GM12872 (cell line): ENCODE data around the gene TRERF1.

Experiments used
- TF ChIP-seq, protein P1 (sequence below): IDR thresholded peaks from 3 replicates; pipeline ENCODE4 v1.5.1; 2011; ENCODE audit warnings: low read depth, mild to moderate bottlenecking, low read length, moderate library complexity; ENCODE audit not compliant: insufficient read depth

TRERF1 gene

DNA sequence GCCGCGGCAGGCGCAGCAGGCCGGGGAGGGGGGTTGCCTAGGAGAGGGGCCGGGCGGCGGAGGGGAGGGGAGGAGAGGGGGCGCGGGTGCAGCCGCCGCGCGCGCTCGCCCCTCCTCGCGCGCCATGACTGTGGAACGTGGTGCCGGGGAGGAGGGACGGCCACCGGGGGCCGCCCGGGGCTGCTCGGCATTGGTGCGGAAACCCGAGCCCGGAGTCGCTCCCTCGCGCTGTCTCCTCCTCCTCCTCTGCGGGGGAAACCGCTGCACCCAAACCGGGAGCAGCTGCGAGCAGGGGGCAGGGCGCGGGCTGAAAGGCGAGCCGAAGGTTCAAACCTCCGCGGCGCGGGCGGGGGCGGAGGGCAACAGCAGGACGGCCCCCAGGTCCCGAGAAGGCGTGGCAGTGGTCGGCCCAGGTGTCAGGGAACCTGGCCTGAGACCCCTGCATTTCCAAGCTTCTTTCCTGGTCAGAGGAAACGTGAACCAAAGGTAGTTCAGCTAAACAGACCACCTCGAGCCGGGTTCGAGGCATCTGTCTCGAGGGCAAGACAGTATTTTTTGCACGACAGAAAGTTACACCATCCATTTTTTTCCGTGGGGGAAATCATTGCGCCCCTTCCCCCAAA, 1.4 kb upstream of the TRERF1 start:
- TF ChIP-seq, protein P1, sequence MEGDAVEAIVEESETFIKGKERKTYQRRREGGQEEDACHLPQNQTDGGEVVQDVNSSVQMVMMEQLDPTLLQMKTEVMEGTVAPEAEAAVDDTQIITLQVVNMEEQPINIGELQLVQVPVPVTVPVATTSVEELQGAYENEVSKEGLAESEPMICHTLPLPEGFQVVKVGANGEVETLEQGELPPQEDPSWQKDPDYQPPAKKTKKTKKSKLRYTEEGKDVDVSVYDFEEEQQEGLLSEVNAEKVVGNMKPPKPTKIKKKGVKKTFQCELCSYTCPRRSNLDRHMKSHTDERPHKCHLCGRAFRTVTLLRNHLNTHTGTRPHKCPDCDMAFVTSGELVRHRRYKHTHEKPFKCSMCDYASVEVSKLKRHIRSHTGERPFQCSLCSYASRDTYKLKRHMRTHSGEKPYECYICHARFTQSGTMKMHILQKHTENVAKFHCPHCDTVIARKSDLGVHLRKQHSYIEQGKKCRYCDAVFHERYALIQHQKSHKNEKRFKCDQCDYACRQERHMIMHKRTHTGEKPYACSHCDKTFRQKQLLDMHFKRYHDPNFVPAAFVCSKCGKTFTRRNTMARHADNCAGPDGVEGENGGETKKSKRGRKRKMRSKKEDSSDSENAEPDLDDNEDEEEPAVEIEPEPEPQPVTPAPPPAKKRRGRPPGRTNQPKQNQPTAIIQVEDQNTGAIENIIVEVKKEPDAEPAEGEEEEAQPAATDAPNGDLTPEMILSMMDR = no peak

DNA sequence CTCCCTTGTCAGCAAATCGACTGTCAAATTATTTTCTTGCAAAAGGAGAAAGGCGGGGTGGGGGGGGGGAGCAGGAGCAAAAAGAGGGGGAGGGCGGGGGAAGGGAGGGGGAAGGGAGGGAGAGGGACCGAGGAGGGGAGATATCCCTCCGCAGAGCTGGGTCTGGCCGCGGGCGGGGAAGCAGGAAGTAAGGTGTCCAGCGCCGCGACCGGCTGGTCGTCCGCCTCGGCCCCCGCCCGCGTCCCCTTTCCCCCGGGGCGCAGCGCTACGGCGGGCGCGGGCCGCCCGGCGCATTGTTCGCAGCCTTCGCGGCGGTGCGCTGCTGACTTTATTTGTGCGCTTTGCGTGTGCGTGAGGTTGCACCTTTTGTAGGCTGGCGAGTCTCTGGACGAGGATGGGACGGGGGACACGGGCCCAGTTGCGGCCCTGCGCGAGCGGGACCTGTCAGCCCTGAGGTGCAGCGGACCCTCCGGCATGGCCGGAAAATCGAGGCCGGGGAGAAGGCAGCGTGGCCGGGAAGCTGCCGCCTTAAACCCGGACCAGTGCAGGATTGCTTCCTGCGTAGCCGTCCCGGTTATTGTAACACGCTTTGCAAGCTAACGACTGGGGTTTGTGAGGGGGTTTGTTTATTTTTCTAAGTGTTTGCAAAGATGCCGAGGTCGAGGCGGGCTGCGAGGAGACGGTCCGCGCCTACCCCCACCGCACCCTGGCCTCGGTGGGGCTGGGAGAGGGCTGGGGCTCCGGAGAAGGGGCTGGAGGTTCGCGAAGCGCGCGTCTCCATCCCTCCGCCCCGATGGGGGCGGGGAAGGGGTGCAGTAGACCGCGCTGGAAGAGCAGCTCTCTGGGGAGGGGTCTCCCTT, 675 bp upstream of the TRERF1 start:
- TF ChIP-seq, protein P1 = no peak

DNA sequence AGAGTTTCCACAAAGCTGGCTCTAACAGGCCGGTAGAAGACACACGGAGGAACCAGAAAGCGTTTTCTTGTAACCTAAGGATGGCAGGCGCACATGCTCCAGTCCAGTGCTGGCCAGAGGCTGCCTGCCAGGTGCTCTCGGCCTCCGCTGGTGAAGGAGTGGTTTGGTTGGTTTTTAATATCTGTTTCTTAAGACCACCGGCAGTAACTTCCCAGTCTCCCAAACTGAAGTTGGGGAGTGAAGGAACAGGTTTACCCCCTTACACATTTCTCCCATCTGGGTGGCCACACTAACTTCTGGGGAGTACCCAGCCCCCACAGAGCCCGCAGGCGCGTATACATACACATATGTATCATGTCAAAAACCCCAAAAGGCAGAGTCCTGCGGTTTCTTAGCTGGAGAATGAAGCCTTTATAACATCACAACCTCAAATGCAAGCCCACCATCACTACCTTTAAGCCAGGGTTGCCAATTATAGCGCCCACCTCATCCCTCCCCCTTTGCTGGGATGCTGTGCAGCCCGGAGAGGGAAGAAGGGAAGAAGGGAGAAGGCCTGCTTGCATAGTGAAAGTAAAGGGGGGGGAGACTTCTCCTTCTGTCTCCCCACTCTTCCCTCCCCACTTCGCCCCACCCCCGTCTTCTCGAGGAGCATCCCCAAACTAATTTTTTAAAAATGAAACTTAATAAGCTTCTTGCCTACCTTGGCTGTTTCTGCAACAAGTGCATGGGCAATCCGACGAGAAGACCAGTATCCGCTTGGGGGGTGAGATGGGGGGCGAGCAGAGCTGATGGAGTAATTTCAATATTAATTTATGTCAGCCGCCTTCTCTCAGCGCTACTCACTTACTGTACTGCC, 1.0 kb downstream of the TRERF1 start:
- TF ChIP-seq, protein P1 = no peak

DNA sequence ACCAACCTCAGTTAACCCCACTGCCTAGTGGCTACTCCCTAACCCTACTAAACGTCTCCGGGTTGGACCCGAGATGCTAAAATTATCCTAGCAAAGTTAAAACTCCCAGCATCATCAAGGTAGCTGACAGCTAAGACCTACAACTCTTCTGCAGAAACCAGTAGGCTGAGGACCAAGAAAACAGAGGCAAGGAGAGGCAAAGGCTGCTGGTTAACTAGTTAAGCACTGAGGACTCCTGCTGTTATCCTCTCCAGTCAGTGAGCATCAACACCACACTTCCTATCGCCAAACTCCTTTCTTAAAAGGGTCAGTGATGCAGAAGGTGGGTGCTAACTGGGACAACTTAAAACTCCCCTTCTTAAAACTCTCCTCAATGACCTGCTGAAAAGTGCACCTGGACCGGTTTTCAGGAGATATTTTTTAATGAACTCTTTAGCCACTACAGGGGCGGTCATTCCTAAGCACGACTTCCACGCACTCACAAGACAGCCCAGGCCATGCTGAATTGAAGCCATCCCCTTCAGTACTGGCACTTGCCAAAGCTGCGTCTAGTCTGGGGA, 1.7 kb downstream of the TRERF1 start:
- TF ChIP-seq, protein P1 = no peak

DNA sequence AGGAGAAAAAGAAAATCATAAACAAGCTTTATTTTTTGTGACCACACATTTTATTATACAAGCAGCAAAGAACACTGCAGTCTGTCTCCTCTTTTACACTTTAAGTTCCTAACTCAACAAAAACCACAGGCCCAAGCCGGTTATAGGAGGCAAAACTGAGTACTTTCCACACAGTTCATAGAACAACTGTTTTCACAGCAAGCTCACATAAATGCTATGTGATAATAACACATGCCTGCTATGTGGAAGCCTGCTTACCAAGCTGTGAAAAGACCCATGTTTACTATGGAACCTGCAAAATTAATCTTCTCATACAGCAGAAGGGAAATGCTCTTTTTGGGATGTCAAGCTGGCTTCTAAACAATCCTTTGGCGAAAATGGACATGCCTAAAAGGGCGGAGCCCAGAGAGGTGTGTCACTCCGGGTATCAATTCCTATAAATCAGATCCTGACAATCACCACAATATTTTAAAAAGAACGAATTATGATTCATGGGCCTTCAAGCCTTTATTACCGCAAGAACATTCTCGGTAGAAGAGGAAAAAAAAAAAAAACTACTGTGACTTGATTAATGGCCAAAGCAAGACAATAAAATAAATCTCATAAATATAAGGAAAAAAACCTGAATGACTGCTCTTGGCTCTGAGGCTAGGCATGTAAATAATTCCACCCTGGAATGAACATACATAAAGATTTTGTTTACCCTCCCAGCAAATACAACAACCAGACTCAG, 2.6 kb downstream of the TRERF1 start:
- TF ChIP-seq, protein P1 = no peak

DNA sequence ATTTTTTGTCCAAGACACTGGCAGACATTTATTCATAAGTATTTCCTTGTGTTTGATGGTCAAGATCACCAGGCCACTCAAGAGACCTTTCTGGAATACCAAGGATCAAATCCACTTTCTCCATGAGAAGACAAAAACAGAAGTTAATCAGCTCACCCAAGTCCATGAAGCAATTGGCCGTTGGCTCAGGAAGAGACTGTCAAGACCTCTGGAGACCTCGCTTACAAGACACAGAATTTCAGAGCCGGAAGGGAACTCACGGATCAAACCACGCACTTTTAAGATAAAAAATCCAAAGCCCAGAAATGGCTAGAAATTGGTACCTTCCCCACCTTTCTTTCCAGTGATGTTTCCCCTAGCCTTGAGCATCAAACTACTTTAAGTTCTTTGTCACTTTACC, 3.3 kb downstream of the TRERF1 start:
- TF ChIP-seq, protein P1 = no peak
